OCI-LY7 (cell line): Measurements from ENCODE around the gene C13orf42.

Experiments
- CTCF ChIP-seq: fragments of 200-600 bp; sonication (generic); conservative IDR thresholded peaks from 2 replicates; pipeline ENCODE4 v1.5.1; 2014; ENCODE audit warnings: mild to moderate bottlenecking, antibody characterized with exemption, low read length, moderate library complexity, mixed read lengths
- EZH2phosphoT487 ChIP-seq: fragments of 200-600 bp; sonication (generic); IDR thresholded peaks from 2 replicates; pipeline ENCODE4 v1.6.1; 2018; ENCODE audit warnings: low read depth, borderline replicate concordance, mild to moderate bottlenecking, mixed run types, antibody characterized with exemption, low read length, moderate library complexity, mixed read lengths

- TF ChIP-seq CTCF (no peak), EZH2phosphoT487 (no peak)
These were observed at the start of gene C13orf42 for GRCh38 chr13:51111174-51111573.
